HepG2 (cell line): ENCODE measurements around the gene CLIC6. TPM values are rescaled to one million over a fixed set of nuclear protein-coding genes. Genes with fewer than 3 reads are reported as not detected.

Source experiments
- ATAC-seq: fragments of 200-7000 bp; cut with Tn5 transposase; 3 replicates; pipeline ENCODE4 v1.9.1; 2020; ENCODE audit warnings: mild to moderate bottlenecking, moderate library complexity
- BruUV-seq: library from RNA; stranded (reverse); fragments of 400-500 nt; replicated peaks from 2 replicates; lab custom pipeline; 2021; lab: Mats Ljungman, UMichigan
- CTCF ChIA-PET: fragments of 300-600 bp; formaldehyde crosslinking; extraction: SDS; loops from one replicate; lab custom pipeline; 2021; ENCODE audit warnings: low total read pairs, inconsistent platforms, low intra/inter-chr PET ratio; lab: Yijun Ruan, JAX
- POLR2A ChIA-PET: fragments of 350-600 bp; sonication (Branson Sonifier 250); formaldehyde crosslinking; loops from one replicate; lab custom pipeline; 2020; ENCODE audit warnings: antibody characterized with exemption, inconsistent platforms; lab: Yijun Ruan, JAX
- DNase-seq: peaks from one replicate; pipeline ENCODE4 v3.0.0-alpha.2; 2015; ENCODE audit warnings: low spot score
- FAIRE-seq: peaks from 3 replicates; lab custom pipeline; 2011; peaks lifted over from hg19 to GRCh38; lab: Jason Lieb, UNC
- H2AFZ ChIP-seq: one replicate; pipeline ENCODE4 v1.6.1; 2011; ENCODE audit warnings: low read length, inconsistent platforms
- H3K27ac ChIP-seq: fragments of 300-600 bp; 3 replicates; pipeline ENCODE4 v1.8.0; 2011; ENCODE audit warnings: mixed run types, mild to moderate bottlenecking, mixed read lengths, low read length, inconsistent platforms; ENCODE audit not compliant: insufficient read depth; ENCODE audit errors: extremely low read length
- H3K27me3 ChIP-seq, 2 experiments: fragments of 200-600 bp in 1 of 2; 2 replicates in 1 of 2; 3 replicates in 1 of 2; pipeline versions ENCODE4 v1.6.0 to v1.8.0; 2011; ENCODE audit warnings: low read length in 2 of 2, mild to moderate bottlenecking in 2 of 2, moderate library complexity in 2 of 2, inconsistent platforms in 1 of 2; ENCODE audit not compliant: insufficient read depth in 2 of 2, control insufficient read depth in 1 of 2
- H3K36me3 ChIP-seq, 2 experiments: fragments of 200-600 bp in 1 of 2; replicated peaks in 1 of 2; 2 replicates in 1 of 2; 3 replicates in 1 of 2; pipeline versions ENCODE4 v1.5.1 to v1.8.0; 2011; ENCODE audit warnings: low read length in 2 of 2, inconsistent platforms in 1 of 2; ENCODE audit not compliant: insufficient read depth in 2 of 2, control insufficient read depth in 1 of 2
- H3K4me1 ChIP-seq: 2 replicates; pipeline ENCODE4 v1.5.1; 2012; ENCODE audit warnings: low read length, inconsistent platforms; ENCODE audit not compliant: insufficient read depth
- H3K4me2 ChIP-seq: 2 replicates; pipeline ENCODE4 v1.6.0; 2011; ENCODE audit warnings: low read depth, low read length, inconsistent platforms
- H3K4me3 ChIP-seq, 3 experiments: fragments of 200-600 bp in 1 of 3; sonication (generic), shearing (Covaris generic) in 1 of 3; replicated peaks in 1 of 3; 2 replicates each; pipeline ENCODE4 v1.5.1; 2011 to 2016; ENCODE audit warnings: low read length in 3 of 3, inconsistent platforms in 2 of 3, low read depth in 2 of 3, mild to moderate bottlenecking in 2 of 3, control low read depth in 1 of 3, mixed read lengths in 1 of 3; ENCODE audit not compliant: insufficient read depth in 1 of 3
- H3K79me2 ChIP-seq: one replicate; pipeline ENCODE4 v1.6.1; 2011; ENCODE audit warnings: low read length, inconsistent platforms; ENCODE audit not compliant: insufficient read depth
- H3K9ac ChIP-seq: 2 replicates; pipeline ENCODE4 v1.6.0; 2011; ENCODE audit warnings: mild to moderate bottlenecking, low read depth, low read length, inconsistent platforms; ENCODE audit not compliant: insufficient read depth
- H3K9me3 ChIP-seq: 2 replicates; pipeline ENCODE4 v1.5.1; 2012; ENCODE audit warnings: mild to moderate bottlenecking, low read length
- H4K20me1 ChIP-seq: 2 replicates; pipeline ENCODE4 v1.6.0; 2011; ENCODE audit warnings: inconsistent platforms, mild to moderate bottlenecking, low read length, moderate library complexity; ENCODE audit not compliant: insufficient read depth
- DMAP1 ChIP-seq: IDR thresholded peaks from 2 replicates; pipeline ENCODE4 v1.6.1; 2016
- ELF4 ChIP-seq: sonication (generic); formaldehyde crosslinking; IDR thresholded peaks from 2 replicates; pipeline ENCODE4 v1.5.0; 2020; ENCODE audit warnings: missing genetic modification reagents, mild to moderate bottlenecking, moderate library complexity, borderline replicate concordance
- GFI1 ChIP-seq: sonication (generic); formaldehyde crosslinking; IDR thresholded peaks from 2 replicates; pipeline ENCODE4 v1.5.0; 2020; ENCODE audit warnings: missing genetic modification reagents, mild to moderate bottlenecking, borderline replicate concordance
- GPBP1L1 ChIP-seq: sonication (generic); formaldehyde crosslinking; IDR thresholded peaks from 2 replicates; pipeline ENCODE4 v1.5.0; 2020; ENCODE audit warnings: mild to moderate bottlenecking, missing genetic modification reagents
- NPAS2 ChIP-seq: sonication (generic); formaldehyde crosslinking; IDR thresholded peaks from 2 replicates; pipeline ENCODE4 v1.8.0; 2022; ENCODE audit warnings: mild to moderate bottlenecking, missing genetic modification reagents, borderline replicate concordance
- PLRG1 ChIP-seq: fragments of 450-650 bp; conservative IDR thresholded peaks from 2 replicates; pipeline ENCODE4 v1.6.1; 2016
- POLR2AphosphoS2 ChIP-seq: IDR thresholded peaks from 2 replicates; pipeline ENCODE4 v1.6.1; 2011; ENCODE audit warnings: low read depth, low read length, improper control_type of control experiment
- SRSF1 ChIP-seq: fragments of 200-400 bp; formaldehyde crosslinking; optimal IDR thresholded peaks from 2 replicates; pipeline ENCODE3; 2017; ENCODE audit warnings: mild to moderate bottlenecking, low read depth, low read length, moderate library complexity
- ZFX ChIP-seq: sonication (generic); formaldehyde crosslinking; IDR thresholded peaks from 2 replicates; pipeline ENCODE4 v1.4.0; 2020; ENCODE audit warnings: mild to moderate bottlenecking, low read depth, missing genetic modification reagents, moderate library complexity
- ZNF253 ChIP-seq: sonication (generic); formaldehyde crosslinking; IDR thresholded peaks from 2 replicates; pipeline ENCODE4 v1.8.0; 2022; ENCODE audit warnings: mild to moderate bottlenecking, missing genetic modification reagents, borderline replicate concordance
- ZNF274 ChIP-seq: sonication (generic); formaldehyde crosslinking; IDR thresholded peaks from 2 replicates; pipeline ENCODE4 v1.5.1; 2020; ENCODE audit warnings: mild to moderate bottlenecking, missing genetic modification reagents
- ZNF441 ChIP-seq: sonication (generic); formaldehyde crosslinking; IDR thresholded peaks from 2 replicates; pipeline ENCODE4 v1.7.0; 2021; ENCODE audit warnings: missing genetic modification reagents, borderline replicate concordance
- ZNF543 ChIP-seq: sonication (generic); formaldehyde crosslinking; IDR thresholded peaks from 2 replicates; pipeline ENCODE4 v1.4.0; 2020; ENCODE audit warnings: mild to moderate bottlenecking, missing genetic modification reagents
- ZNF598 ChIP-seq: sonication (generic); formaldehyde crosslinking; IDR thresholded peaks from 2 replicates; pipeline ENCODE4 v1.5.1; 2020; ENCODE audit warnings: mild to moderate bottlenecking, missing genetic modification reagents, borderline replicate concordance
- ZNF678 ChIP-seq: sonication (generic); formaldehyde crosslinking; IDR thresholded peaks from 2 replicates; pipeline ENCODE4 v1.4.0; 2020; ENCODE audit warnings: mild to moderate bottlenecking, missing genetic modification reagents
- ZNF761 ChIP-seq: sonication (generic); formaldehyde crosslinking; conservative IDR thresholded peaks from 2 replicates; pipeline ENCODE4 v1.4.0; 2020; ENCODE audit warnings: mild to moderate bottlenecking, missing genetic modification reagents
- WGBS: methylation state at CpG from one replicate; pipeline ENCODE4 v1.1.6; 2017; ENCODE audit warnings: low lambda C conversion rate; 5-methylcytosine and 5-hydroxymethylcytosine counted together
- in situ Hi-C: cut with HindIII; loops from 2 replicates; pipeline ENCODE4 v1.10.0; 2017; ENCODE audit warnings: low pct_unique_long_range_greater_than_20kb; ENCODE audit not compliant: extremely low pct_ligation_motif_present
- intact Hi-C: fragments of 100-400 bp; cut with micrococcal nuclease; formaldehyde crosslinking; loops from one replicate; pipeline ENCODE4 v1.10.0; 2022; ENCODE audit not compliant: unreplicated experiment
- polyA plus RNA-seq, 8 experiments: library from polyadenylated mRNA; depleted of rRNA in 3 of 8; stranded (reverse) in 7 of 8; unstranded in 1 of 8; fragments of >200 nt; fragmentation: Illumina TruSeq in 4 of 8; extraction: Trizol in 4 of 8; gene quantifications; 2 replicates each; pipeline versions ENCODE4 v1.2.1 to v1.2.3, GENCODE V29; 2011 to 2016; ENCODE audit warnings: low read depth in 4 of 8, missing spikeins in 1 of 8, mixed read lengths in 1 of 8; ENCODE audit not compliant: insufficient read depth in 1 of 8
- total RNA-seq, 5 experiments: library from RNA; depleted of rRNA; stranded (reverse); fragments of >200 nt; fragmentation: Illumina TruSeq; extraction: Trizol; gene quantifications; 2 replicates each; pipeline ENCODE4 v1.2.3, GENCODE V29; 2016; ENCODE audit warnings: low read depth in 1 of 5
- TF ChIP-seq, protein P1 (sequence below): sonication (generic); formaldehyde crosslinking; conservative IDR thresholded peaks from 2 replicates; pipeline ENCODE4 v1.5.0; 2020; ENCODE audit warnings: missing genetic modification reagents

The CLIC6 gene
- total and polyA plus RNA-seq, 2 of the 13 experiments (the other 11 are each of a cell fraction or from before 2014, with no cell fraction given): not detected

DNA sequence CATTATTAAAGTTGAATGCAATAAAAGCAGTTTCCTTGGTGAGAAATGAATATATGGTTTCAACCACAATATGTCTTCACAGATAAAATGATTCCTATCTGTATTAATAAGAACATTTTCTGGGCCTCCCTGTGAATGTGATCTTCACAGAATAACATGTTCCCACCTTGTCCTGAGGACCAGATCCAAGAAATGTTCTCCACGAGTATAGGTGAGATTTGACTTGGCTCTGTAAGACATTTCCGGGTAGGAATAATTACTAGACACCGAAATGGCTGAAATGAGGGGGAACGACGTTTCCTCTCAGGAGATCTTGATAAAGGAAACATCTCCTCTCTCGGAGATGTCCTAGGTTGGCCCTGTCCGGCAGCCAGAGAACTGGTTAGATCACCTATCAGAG is 61.4 kb downstream of the CLIC6 start:
- no peak overlapping the region for H3K4me2 ChIP-seq
- 26% methylated on average over 7 of the region's 7 CpGs for WGBS
- ATAC-seq (no peak), FAIRE-seq (no peak), DNase-seq (no peak)
- H3K9ac ChIP-seq: no peak overlapping the region
- no peaks in the 10 kb centered on the region for H3K79me2 ChIP-seq
- TF ChIP-seq ZNF274 (CRISPR knock-in tag): no peak
- TF ChIP-seq ZFX (CRISPR knock-in tag): no peak
- no peak for TF ChIP-seq SRSF1
- no peak for TF ChIP-seq ZNF761 (CRISPR knock-in tag)
- no peak for TF ChIP-seq ZNF678 (CRISPR knock-in tag)
- TF ChIP-seq ZNF543 (CRISPR knock-in tag): no peak
- H3K36me3 ChIP-seq: no peaks in the 10 kb centered on the region
- in situ Hi-C loops: loop anchor here (25.0 kb wide), 1 partner anchor 682 kb away; no protein-coding TSS in a partner anchor
- no peak overlapping the region for H3K4me3 ChIP-seq
- H3K9me3 ChIP-seq: no peaks in the 10 kb centered on the region
- no peak overlapping the region for H2AFZ ChIP-seq
- H4K20me1 ChIP-seq: no peaks in the 10 kb centered on the region
- no TSS peak for BruUV-seq
- H3K27ac ChIP-seq: no peak overlapping the region
- ChIA-PET CTCF (no interaction called here), POLR2A (no interaction called here)
- peaks cover 0 to 36% of the 10 kb centered on the region in 2 experiments; a peak in 2 of 5 replicates for H3K27me3 ChIP-seq
- H3K4me1 ChIP-seq: no peaks in the 10 kb centered on the region
- intact Hi-C loops: no loop called here

DNA sequence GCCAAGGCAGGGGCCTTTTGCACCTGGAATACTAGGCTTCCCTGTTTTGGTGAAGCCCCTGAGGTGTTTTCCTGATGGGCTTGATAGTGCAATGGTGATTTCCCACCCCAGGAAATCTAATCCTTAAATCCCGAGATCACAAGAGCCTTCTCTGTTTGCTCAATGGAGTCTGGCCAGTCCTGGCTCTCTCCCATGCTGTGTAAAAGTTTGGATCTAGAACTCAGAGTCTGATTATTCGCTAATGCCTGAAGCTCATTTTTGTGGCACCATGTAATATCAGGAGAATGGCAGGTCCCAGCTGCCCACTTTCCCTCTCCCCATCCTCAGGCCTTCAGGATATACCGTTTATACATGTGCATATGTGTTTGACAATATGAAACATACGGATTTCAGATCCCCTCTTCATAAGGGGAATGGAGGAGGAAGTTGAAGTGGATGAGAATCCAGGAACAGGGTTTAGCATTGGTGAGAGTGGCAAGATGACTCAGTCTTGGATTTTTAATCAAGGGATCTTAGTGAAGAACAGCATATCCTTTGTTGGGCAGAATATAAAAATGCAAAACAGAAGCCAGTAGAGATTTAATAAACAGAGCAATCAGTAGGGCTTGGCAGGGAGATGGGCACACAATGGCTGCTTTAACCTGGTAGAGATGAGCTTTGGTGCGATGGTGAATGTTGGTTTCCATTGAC is 62.1 kb downstream of the CLIC6 start:
- ChIA-PET CTCF (no interaction called here), POLR2A (no interaction called here)
- 15% methylated on average over 5 of the region's 5 CpGs for whole genome bisulfite sequencing
- Histone ChIP-seq H3K9me3 (no peaks in the 10 kb centered on the region), H3K36me3 (no peaks in the 10 kb centered on the region), H3K4me3 (no peak overlapping the region), H3K27ac (no peak overlapping the region), H3K27me3 (peaks cover 0 to 36% of the 10 kb centered on the region in 2 experiments; a peak in 2 of 5 replicates), H4K20me1 (no peaks in the 10 kb centered on the region), H3K79me2 (no peaks in the 10 kb centered on the region), H3K4me2 (no peak overlapping the region), H2AFZ (no peak overlapping the region), H3K9ac (no peak overlapping the region), H3K4me1 (no peaks in the 10 kb centered on the region)
- in situ Hi-C loops (loop anchor here (25.0 kb wide), 1 partner anchor 681 kb away; no protein-coding TSS in a partner anchor), intact Hi-C loops (no loop called here)
- FAIRE-seq (no peak), DNase-seq (no peak), ATAC-seq (no peak)
- BruUV-seq: no TSS peak
- TF ChIP-seq ELF4 (CRISPR knock-in tag): no peak
- TF ChIP-seq ZNF253: no peak
- no peak for TF ChIP-seq GFI1
- no peak for TF ChIP-seq POLR2AphosphoS2
- TF ChIP-seq NPAS2 (CRISPR knock-in tag): no peak
- TF ChIP-seq DMAP1 (CRISPR knock-in tag): no peak
- no peak for TF ChIP-seq ZNF441
- TF ChIP-seq GPBP1L1 (CRISPR knock-in tag): no peak
- TF ChIP-seq, protein P1, sequence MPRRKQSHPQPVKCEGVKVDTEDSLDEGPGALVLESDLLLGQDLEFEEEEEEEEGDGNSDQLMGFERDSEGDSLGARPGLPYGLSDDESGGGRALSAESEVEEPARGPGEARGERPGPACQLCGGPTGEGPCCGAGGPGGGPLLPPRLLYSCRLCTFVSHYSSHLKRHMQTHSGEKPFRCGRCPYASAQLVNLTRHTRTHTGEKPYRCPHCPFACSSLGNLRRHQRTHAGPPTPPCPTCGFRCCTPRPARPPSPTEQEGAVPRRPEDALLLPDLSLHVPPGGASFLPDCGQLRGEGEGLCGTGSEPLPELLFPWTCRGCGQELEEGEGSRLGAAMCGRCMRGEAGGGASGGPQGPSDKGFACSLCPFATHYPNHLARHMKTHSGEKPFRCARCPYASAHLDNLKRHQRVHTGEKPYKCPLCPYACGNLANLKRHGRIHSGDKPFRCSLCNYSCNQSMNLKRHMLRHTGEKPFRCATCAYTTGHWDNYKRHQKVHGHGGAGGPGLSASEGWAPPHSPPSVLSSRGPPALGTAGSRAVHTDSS (CRISPR knock-in tag): no peak
- TF ChIP-seq ZNF598 (CRISPR knock-in tag): no peak
- TF ChIP-seq PLRG1: no peak
